ENCODE data around the gene C19orf81.

C19orf81 gene

GRCh38 chr19:50651174-50651573 is 1.9 kb downstream of the C19orf81 start (continued):
- no peak for TF ChIP-seq ZNF341 (tag by site-specific recombination; IDR thresholded peaks at IDR 0.05; ENCODE audit: low read depth)

GRCh38 chr19:50652722-50653121 is 3.5 kb downstream of the C19orf81 start:
- POLR2A ChIA-PET: no interaction called here
- no peak overlapping the region for H3K4me3 ChIP-seq (ENCODE audit: low read depth, low read length)
- peaks cover 5% of the 10 kb centered on the region for H3K4me1 ChIP-seq (ENCODE audit: control insufficient read depth, insufficient read depth, low read length)
- H3K36me3 ChIP-seq (ENCODE audit: control insufficient read depth in 2 of 2, insufficient read depth in 1 of 2, low read length in 2 of 2): no peaks in the 10 kb centered on the region
- CTCF ChIA-PET: no interaction called here
- no peaks in the 10 kb centered on the region for H3K9me3 ChIP-seq (ENCODE audit: control insufficient read depth, insufficient read depth, low read depth, low read length)
- no peak for TF ChIP-seq ZNF157 (tag by site-specific recombination; IDR thresholded peaks at IDR 0.05)
- peak; percentile 97 for TF ChIP-seq ZNF768 (tag by site-specific recombination; IDR thresholded peaks at IDR 0.05)
- TF ChIP-seq ZNF555 (tag by site-specific recombination; conservative IDR thresholded peaks at IDR 0.05): no peak
- no peak for TF ChIP-seq MZF1 (tag by site-specific recombination; IDR thresholded peaks at IDR 0.05; ENCODE audit: borderline replicate concordance)
- H3K27ac ChIP-seq (ENCODE audit: extremely low read depth, low read depth, low read length): no peak overlapping the region

- Histone ChIP-seq H3K36me3 (ENCODE audit: control insufficient read depth in 2 of 2, insufficient read depth in 1 of 2, low read length in 2 of 2) (no peaks in the 10 kb centered on the region), H3K4me3 (ENCODE audit: low read depth, low read length) (no peak overlapping the region), H3K27ac (ENCODE audit: extremely low read depth, low read depth, low read length) (no peak overlapping the region), H3K4me1 (ENCODE audit: control insufficient read depth, insufficient read depth, low read length) (peaks cover 5% of the 10 kb centered on the region), H3K9me3 (ENCODE audit: control insufficient read depth, insufficient read depth, low read depth, low read length) (no peaks in the 10 kb centered on the region)
- TF ChIP-seq TRIM28 (IDR thresholded peaks at IDR 0.05; ENCODE audit: borderline replicate concordance, low read length) (peak; percentile 38; the same call in 1 of the 2 replicates), ZBTB48 (tag by site-specific recombination; IDR thresholded peaks at IDR 0.05) (no peak)
- POLR2A ChIA-PET: no interaction called here
- CTCF ChIA-PET: interaction anchor here (0.6 to 2.7 kb wide), 2 partner anchors 13 to 15 kb away, joined by 4 to 13 read pairs; no protein-coding TSS in a partner anchor
Measured at GRCh38 chr19:50654882-50655281, 5.6 kb downstream of the C19orf81 start.

- POLR2A ChIA-PET: interaction anchor here (1.4 kb wide), 1 partner anchor 11 kb away, joined by 3 read pairs; no protein-coding TSS in a partner anchor
- H3K27ac ChIP-seq (ENCODE audit: extremely low read depth, low read depth, low read length): peak overlapping the region; percentile 74
- H3K4me3 ChIP-seq (ENCODE audit: low read depth, low read length): peak overlapping the region; percentile 62; the same call in 1 of the 2 replicates
- H3K9me3 ChIP-seq (ENCODE audit: control insufficient read depth, insufficient read depth, low read depth, low read length): no peaks in the 10 kb centered on the region
- H3K36me3 ChIP-seq (ENCODE audit: control insufficient read depth in 2 of 2, insufficient read depth in 1 of 2, low read length in 2 of 2): no peaks in the 10 kb centered on the region
- CTCF ChIA-PET: interaction anchor here (0.6 to 1.0 kb wide), 3 partner anchors 12 to 409 kb away, joined by 3 to 4 read pairs (median 3); no protein-coding TSS in a partner anchor
- no peak for TF ChIP-seq ZNF544 (tag by site-specific recombination; IDR thresholded peaks at IDR 0.05)
- TF ChIP-seq ATF2 (tag by site-specific recombination; IDR thresholded peaks at IDR 0.05; ENCODE audit: low read depth): 0 out of 2 replicates have a peak, but pooled peaks have one; percentile 21
- no peak for TF ChIP-seq GLIS1 (tag by site-specific recombination; IDR thresholded peaks at IDR 0.05)
- TF ChIP-seq PRDM6 (tag by site-specific recombination; IDR thresholded peaks at IDR 0.05): no peak
- TF ChIP-seq OVOL3 (tag by site-specific recombination; IDR thresholded peaks at IDR 0.05): no peak
- 0 out of 2 replicates have a peak, but pooled peaks have one; percentile 4 for TF ChIP-seq PRDM1 (tag by site-specific recombination; IDR thresholded peaks at IDR 0.05)
- TF ChIP-seq ZNF501 (tag by site-specific recombination; IDR thresholded peaks at IDR 0.05): no peak
- 0 out of 2 replicates have a peak, but pooled peaks have one; percentile 27 for TF ChIP-seq ZBTB48 (tag by site-specific recombination; IDR thresholded peaks at IDR 0.05)
- H3K4me1 ChIP-seq (ENCODE audit: control insufficient read depth, insufficient read depth, low read length): peaks cover 5% of the 10 kb centered on the region
Measured at GRCh38 chr19:50657222-50657669, 8.0 kb downstream of the C19orf81 start.
